Kidney capillary endothelial cell (primary cell): ENCODE results near the gene IL3.
A peak's percentile ranks its signal among the peaks of the same experiment; 100 is the strongest.

Experiments
- DNase-seq: peaks from one replicate; pipeline ENCODE4 v3.0.0-alpha.2; 2018; ENCODE audit warnings: low spot score

The IL3 gene

GRCh38 chr5:132073231-132074013, 13.0 kb downstream of the IL3 start, which contains the start of gene CSF2:
CSF2 (plus strand) TSS chr5:132073789; CDS start chr5:132073824, 35 bp downstream.
- peak; percentile 46 for DNase-seq

- no peak for DNase-seq
These were observed 13.8 kb downstream of the IL3 start for GRCh38 chr5:132074091-132074771.

- no peak for DNase-seq
These were observed 14.6 kb downstream of the IL3 start for GRCh38 chr5:132074772-132075718.

- DNase-seq = no peak
These were observed 15.2 kb downstream of the IL3 start for GRCh38 chr5:132075719-132076077.

- no peak for DNase-seq
These were observed 15.9 kb downstream of the IL3 start for GRCh38 chr5:132076202-132076830.

- no peak for DNase-seq
These were observed 16.5 kb downstream of the IL3 start for GRCh38 chr5:132076983-132077382.

GRCh38 chr5:132079081-132079480, 18.6 kb downstream of the IL3 start:
- DNase-seq = no peak

GRCh38 chr5:132079619-132080018, 19.2 kb downstream of the IL3 start:
- no peak for DNase-seq

- no peak for DNase-seq
These were observed 20.1 kb downstream of the IL3 start for GRCh38 chr5:132080595-132080994.

GRCh38 chr5:132081458-132081857, 21.0 kb downstream of the IL3 start:
- no peak for DNase-seq

- no peak for DNase-seq
These were observed 22.0 kb downstream of the IL3 start for GRCh38 chr5:132082329-132083023.

- DNase-seq = no peak
These were observed 22.7 kb downstream of the IL3 start for GRCh38 chr5:132083071-132083678.

GRCh38 chr5:132085686-132086085, 25.2 kb downstream of the IL3 start:
- no peak for DNase-seq

- peak; percentile 100 for DNase-seq
These were observed 25.9 kb downstream of the IL3 start for GRCh38 chr5:132086277-132086794.

- no peak for DNase-seq
These were observed 26.7 kb downstream of the IL3 start for GRCh38 chr5:132087176-132087575.

- DNase-seq = no peak
These were observed 27.2 kb downstream of the IL3 start for GRCh38 chr5:132087661-132088060.

- no peak for DNase-seq
These were observed 28.9 kb downstream of the IL3 start for GRCh38 chr5:132089363-132089762.

- no peak for DNase-seq
These were observed 29.7 kb downstream of the IL3 start for GRCh38 chr5:132090107-132090506.

- no peak for DNase-seq
These were observed 32.8 kb downstream of the IL3 start for GRCh38 chr5:132093271-132093670.

GRCh38 chr5:132094393-132095076, 34.1 kb downstream of the IL3 start:
- DNase-seq = peak; percentile 53
